Measurements from ENCODE around the gene ADAMTSL2. TPM values are rescaled to one million over a fixed set of nuclear protein-coding genes. Genes with fewer than 3 reads are reported as not detected.

The ADAMTSL2 gene
- total RNA-seq, 1 donor from 2014 or later = 0.15 TPM

- peaks cover 30% of the 10 kb centered on the region for H3K4me1 Mint-ChIP-seq (ENCODE audit: low read depth)
- no peak for TF ChIP-seq CTCF (IDR thresholded peaks at IDR 0.05)
- no peaks in the 10 kb centered on the region for H3K27me3 Mint-ChIP-seq (ENCODE audit: low read depth)
- H3K4me3 Mint-ChIP-seq (ENCODE audit: unreplicated experiment) = no peak overlapping the region
- no peak overlapping the region for H3K27ac Mint-ChIP-seq (ENCODE audit: unreplicated experiment)
- H3K36me3 Mint-ChIP-seq (ENCODE audit: low read depth) = no peaks in the 10 kb centered on the region
- H3K9me3 Mint-ChIP-seq (ENCODE audit: low read depth) = no peaks in the 10 kb centered on the region
- DNase-seq (ENCODE audit: low spot score) = peak; percentile 75
Measured at GRCh38 chr9:133489253-133490190, 45.0 kb upstream of the ADAMTSL2 start.

- H3K4me3 Mint-ChIP-seq (ENCODE audit: unreplicated experiment) = no peak overlapping the region
- TF ChIP-seq CTCF (IDR thresholded peaks at IDR 0.05) = no peak
- peak; percentile 68 for DNase-seq (ENCODE audit: low spot score)
- no peak overlapping the region for H3K27ac Mint-ChIP-seq (ENCODE audit: unreplicated experiment)
- no peaks in the 10 kb centered on the region for H3K9me3 Mint-ChIP-seq (ENCODE audit: low read depth)
- no peaks in the 10 kb centered on the region for H3K27me3 Mint-ChIP-seq (ENCODE audit: low read depth)
- peaks cover 30% of the 10 kb centered on the region for H3K4me1 Mint-ChIP-seq (ENCODE audit: low read depth)
- H3K36me3 Mint-ChIP-seq (ENCODE audit: low read depth) = no peaks in the 10 kb centered on the region
Measured at GRCh38 chr9:133490201-133490681, 44.3 kb upstream of the ADAMTSL2 start.

- no peak for TF ChIP-seq CTCF (IDR thresholded peaks at IDR 0.05)
- H3K27ac Mint-ChIP-seq (ENCODE audit: unreplicated experiment) = peak overlapping the region; percentile 90
- no peak overlapping the region for H3K4me3 Mint-ChIP-seq (ENCODE audit: unreplicated experiment)
- no peaks in the 10 kb centered on the region for H3K9me3 Mint-ChIP-seq (ENCODE audit: low read depth)
- H3K4me1 Mint-ChIP-seq (ENCODE audit: low read depth) = peaks cover 30% of the 10 kb centered on the region
- H3K36me3 Mint-ChIP-seq (ENCODE audit: low read depth) = no peaks in the 10 kb centered on the region
- H3K27me3 Mint-ChIP-seq (ENCODE audit: low read depth) = no peaks in the 10 kb centered on the region
- DNase-seq (ENCODE audit: low spot score) = peak; percentile 83
Measured at GRCh38 chr9:133490865-133491655, 43.4 kb upstream of the ADAMTSL2 start.

GRCh38 chr9:133491656-133491925, 42.9 kb upstream of the ADAMTSL2 start:
- Mint-ChIP-seq H3K36me3 (ENCODE audit: low read depth) (no peaks in the 10 kb centered on the region), H3K4me3 (ENCODE audit: unreplicated experiment) (no peak overlapping the region), H3K4me1 (ENCODE audit: low read depth) (peaks cover 28% of the 10 kb centered on the region), H3K27me3 (ENCODE audit: low read depth) (peaks cover 3% of the 10 kb centered on the region), H3K9me3 (ENCODE audit: low read depth) (no peaks in the 10 kb centered on the region), H3K27ac (ENCODE audit: unreplicated experiment) (peak overlapping the region; percentile 90)
- no peak for DNase-seq (ENCODE audit: low spot score)
- no peak for TF ChIP-seq CTCF (IDR thresholded peaks at IDR 0.05)
